ENCODE data around the gene SNAPC5.

GRCh38 chr15:66459818-66460615 lies 37.5 kb downstream of the SNAPC5 start:
- TF ChIP-seq CTCF (IDR thresholded peaks at IDR 0.05; ENCODE audit: low read length), result no peak
- no peak for TF ChIP-seq EZH2 (optimal IDR thresholded peaks at IDR 0.05; ENCODE audit: low read depth, low read length)

Measured in MM.1S (cell line).